HepG2 (cell line): ENCODE measurements around the gene ZNF189. TPM values are rescaled to one million over a fixed set of nuclear protein-coding genes. Genes with fewer than 3 reads are reported as not detected.

Experiments used
- CREBL2 ChIP-seq: sonication (generic); formaldehyde crosslinking; IDR thresholded peaks from 2 replicates; pipeline ENCODE4 v1.8.1; 2023; ENCODE audit warnings: missing genetic modification reagents, mild to moderate bottlenecking, borderline replicate concordance
- ISL2 ChIP-seq: sonication (generic); formaldehyde crosslinking; IDR thresholded peaks from 2 replicates; pipeline ENCODE4 v1.5.0; 2020; ENCODE audit warnings: missing genetic modification reagents
- KDM5B ChIP-seq: sonication (generic); formaldehyde crosslinking; IDR thresholded peaks from 2 replicates; pipeline ENCODE4 v1.4.0; 2020; ENCODE audit warnings: missing genetic modification reagents, mild to moderate bottlenecking, borderline replicate concordance
- MXD3 ChIP-seq: IDR thresholded peaks from 2 replicates; pipeline ENCODE4 v1.6.1; 2016; ENCODE audit warnings: mild to moderate bottlenecking, missing biosample characterization, missing genetic modification reagents
- NFAT5 ChIP-seq: sonication (generic); formaldehyde crosslinking; IDR thresholded peaks from 2 replicates; pipeline ENCODE4 v1.4.0; 2020; ENCODE audit warnings: missing genetic modification reagents
- RFX3 ChIP-seq: IDR thresholded peaks from 2 replicates; pipeline ENCODE4 v1.6.1; 2016; ENCODE audit warnings: missing biosample characterization, missing genetic modification reagents
- SALL1 ChIP-seq: sonication (generic); formaldehyde crosslinking; IDR thresholded peaks from 2 replicates; pipeline ENCODE4 v1.8.0; 2022; ENCODE audit warnings: mild to moderate bottlenecking, missing genetic modification reagents
- SIX1 ChIP-seq: sonication (generic); formaldehyde crosslinking; IDR thresholded peaks from 2 replicates; pipeline ENCODE4 v1.4.0; 2020; ENCODE audit warnings: missing genetic modification reagents, borderline replicate concordance
- SOX13 ChIP-seq, 3 experiments: fragments of 450-650 bp in 1 of 3; sonication (generic) in 1 of 3; formaldehyde crosslinking in 1 of 3; IDR thresholded peaks in 2 of 3; conservative IDR thresholded peaks in 1 of 3; 2 replicates each; pipeline versions ENCODE4 v1.5.0 to v1.6.1; 2016 to 2020; ENCODE audit warnings: antibody characterized with exemption in 1 of 3, mild to moderate bottlenecking in 1 of 3, missing compliant biosample characterization in 1 of 3, missing genetic modification reagents in 1 of 3, moderate library complexity in 1 of 3
- SOX6 ChIP-seq, 2 experiments: fragments of 450-650 bp in 1 of 2; sonication (generic) in 1 of 2; formaldehyde crosslinking in 1 of 2; IDR thresholded peaks; 2 replicates each; pipeline versions ENCODE4 v1.4.0 to v1.6.1; 2017 to 2020; ENCODE audit warnings: antibody characterized with exemption in 1 of 2, mild to moderate bottlenecking in 1 of 2, missing genetic modification reagents in 1 of 2
- TCF7 ChIP-seq: sonication (generic); IDR thresholded peaks from 2 replicates; pipeline ENCODE4 v1.6.1; 2016; ENCODE audit warnings: antibody characterized with exemption, low read depth
- ZBTB37 ChIP-seq: sonication (generic); formaldehyde crosslinking; IDR thresholded peaks from 2 replicates; pipeline ENCODE4 v1.4.0; 2020; ENCODE audit warnings: mild to moderate bottlenecking, missing genetic modification reagents
- ZBTB38 ChIP-seq: sonication (generic); formaldehyde crosslinking; IDR thresholded peaks from 2 replicates; pipeline ENCODE4 v1.5.1; 2020; ENCODE audit warnings: mild to moderate bottlenecking, missing genetic modification reagents
- ZMYM4 ChIP-seq: sonication (generic); formaldehyde crosslinking; IDR thresholded peaks from 2 replicates; pipeline ENCODE4 v1.8.1; 2023; ENCODE audit warnings: mild to moderate bottlenecking, missing genetic modification reagents
- ZNF24 ChIP-seq: fragments of 450-650 bp; IDR thresholded peaks from 2 replicates; pipeline ENCODE4 v1.6.1; 2017; ENCODE audit warnings: antibody characterized with exemption, mild to moderate bottlenecking
- ZNF282 ChIP-seq: fragments of 450-650 bp; IDR thresholded peaks from 2 replicates; pipeline ENCODE4 v1.6.1; 2018; ENCODE audit not compliant: partially characterized antibody
- ZNF513 ChIP-seq: sonication (generic); formaldehyde crosslinking; conservative IDR thresholded peaks from 2 replicates; pipeline ENCODE4 v1.5.0; 2020; ENCODE audit warnings: missing genetic modification reagents
- ZNF530 ChIP-seq: sonication (generic); formaldehyde crosslinking; IDR thresholded peaks from 2 replicates; pipeline ENCODE4 v1.5.0; 2020; ENCODE audit warnings: low read depth, mild to moderate bottlenecking, missing genetic modification reagents
- polyA plus RNA-seq, 8 experiments: library from polyadenylated mRNA; depleted of rRNA in 3 of 8; stranded (reverse) in 7 of 8; unstranded in 1 of 8; fragments of >200 nt; fragmentation: Illumina TruSeq in 4 of 8; extraction: Trizol in 4 of 8; gene quantifications; 2 replicates each; pipeline versions ENCODE4 v1.2.1 to v1.2.3, GENCODE V29; 2011 to 2016; ENCODE audit warnings: low read depth in 4 of 8, missing spikeins in 1 of 8, mixed read lengths in 1 of 8; ENCODE audit not compliant: insufficient read depth in 1 of 8
- total RNA-seq, 5 experiments: library from RNA; depleted of rRNA; stranded (reverse); fragments of >200 nt; fragmentation: Illumina TruSeq; extraction: Trizol; gene quantifications; 2 replicates each; pipeline ENCODE4 v1.2.3, GENCODE V29; 2016; ENCODE audit warnings: low read depth in 1 of 5

ZNF189 gene
- total and polyA plus RNA-seq, 2 of the 13 experiments (the other 11 are each of a cell fraction or from before 2014, with no cell fraction given), result 8.4 to 50.0 TPM

GRCh38 chr9:101398068-101398929, at the start of gene ZNF189, which contains the start of gene MRPL50 (continued):
- TF ChIP-seq MXD3 (CRISPR knock-in tag) (peak; percentile 33; the same call in 1 of the 2 replicates), NFAT5 (CRISPR knock-in tag) (no peak), SALL1 (CRISPR knock-in tag) (peak; percentile 89), TCF7 (no peak), SOX13 (IDR thresholded peaks at IDR 0.05) (0 out of 2 replicates have a peak, but pooled peaks have one; percentile 14), SOX13 (CRISPR knock-in tag; conservative IDR thresholded peaks at IDR 0.05 in 1 of 2, IDR thresholded peaks at IDR 0.05 in 1 of 2) (peak in 1 of 2 experiments; percentile 57; a peak in 1 of 4 replicates), ZBTB37 (no peak), ZNF24 (peak; percentile 81), ZBTB38 (CRISPR knock-in tag) (no peak), SOX6 (IDR thresholded peaks at IDR 0.05) (no peak), SOX6 (CRISPR knock-in tag; IDR thresholded peaks at IDR 0.05) (peak; percentile 34), RFX3 (CRISPR knock-in tag) (no peak; the same call in none of the 2 replicates), CREBL2 (no peak), ZNF282 (no peak), ZMYM4 (CRISPR knock-in tag) (peak; percentile 90), ZNF530 (no peak), KDM5B (CRISPR knock-in tag) (peak; percentile 44; the same call in 1 of the 2 replicates), SIX1 (CRISPR knock-in tag) (peak; percentile 39; the same call in 1 of the 2 replicates), ZNF513 (CRISPR knock-in tag) (no peak), ISL2 (CRISPR knock-in tag) (peak; percentile 68; the same call in 1 of the 2 replicates)
